CD4-positive, CD25-positive, alpha-beta regulatory T cell (primary cell): Measurements from ENCODE around the gene DNAJA3. TPM values are rescaled to one million over a fixed set of nuclear protein-coding genes. Genes with fewer than 3 reads are reported as not detected.

ENCODE experiments used
- ATAC-seq, 2 donors: fragments of 150-1000 bp; cut with Tn5 transposase; one replicate each; pipeline ENCODE4 v1.10.0; 2021; ENCODE audit warnings: low read depth in 2 of 2, moderate number of reproducible peaks in 2 of 2, moderate library complexity in 1 of 2
- DNase-seq, 3 donors: peaks; one replicate each; pipeline versions ENCODE4 v3.0.0 to v3.0.0-alpha.2; 2012 to 2022; ENCODE audit warnings: mixed read lengths in 1 of 3
- H3K27ac ChIP-seq: one replicate; pipeline ENCODE4 v1.7.0; 2013; ENCODE audit warnings: mild to moderate bottlenecking, low read length; ENCODE audit not compliant: insufficient read depth, poor library complexity, severe bottlenecking
- H3K27me3 ChIP-seq: one replicate; pipeline ENCODE4 v1.7.0; 2013; ENCODE audit warnings: low read length; ENCODE audit not compliant: control insufficient read depth, insufficient read depth
- H3K36me3 ChIP-seq: one replicate; pipeline ENCODE4 v1.7.0; 2013; ENCODE audit warnings: mild to moderate bottlenecking, low read length, moderate library complexity; ENCODE audit not compliant: control insufficient read depth, insufficient read depth
- H3K4me1 ChIP-seq: 2 replicates; pipeline ENCODE4 v1.7.0; 2013; ENCODE audit warnings: mild to moderate bottlenecking, low read length; ENCODE audit not compliant: insufficient read depth, control insufficient read depth, poor library complexity, severe bottlenecking
- H3K4me3 ChIP-seq: one replicate; pipeline ENCODE4 v1.7.0; 2013; ENCODE audit warnings: low read depth, mild to moderate bottlenecking, low read length, moderate library complexity
- H3K9me3 ChIP-seq, 2 experiments: 1 replicate in 1 of 2; 2 replicates in 1 of 2; pipeline ENCODE4 v1.7.0; 2013; ENCODE audit warnings: low read length in 2 of 2, mild to moderate bottlenecking in 1 of 2, moderate library complexity in 1 of 2; ENCODE audit not compliant: control insufficient read depth in 2 of 2
- H3K27ac Mint-ChIP-seq, 3 donors: one replicate each; pipeline ENCODE4 v1.8.0; 2020 to 2022; ENCODE audit warnings: mild to moderate bottlenecking in 3 of 3, mixed read lengths in 3 of 3, moderate library complexity in 2 of 3
- H3K27me3 Mint-ChIP-seq: one replicate; pipeline ENCODE4 v1.8.0; 2022; ENCODE audit warnings: mild to moderate bottlenecking, mixed read lengths
- H3K36me3 Mint-ChIP-seq: one replicate; pipeline ENCODE4 v1.8.0; 2020; ENCODE audit warnings: mixed read lengths
- H3K4me1 Mint-ChIP-seq, 4 donors: one replicate each; pipeline ENCODE4 v1.8.0; 2020 to 2022; ENCODE audit warnings: mixed read lengths in 4 of 4, mild to moderate bottlenecking in 1 of 4
- H3K4me3 Mint-ChIP-seq, 4 donors: one replicate each; pipeline ENCODE4 v1.8.0; 2020 to 2022; ENCODE audit warnings: mild to moderate bottlenecking in 4 of 4, mixed read lengths in 4 of 4, moderate library complexity in 3 of 4
- H3K9me3 Mint-ChIP-seq, 7 donors: one replicate each; pipeline ENCODE4 v1.8.0; 2020 to 2022; ENCODE audit warnings: mixed read lengths in 7 of 7, mild to moderate bottlenecking in 3 of 7, moderate library complexity in 2 of 7
- polyA plus RNA-seq, 4 donors: library from polyadenylated mRNA; unstranded; fragments of 300-500 nt; fragmentation: Illumina TruSeq; gene quantifications; one replicate each; pipeline ENCODE4 v1.2.3, GENCODE V29; 2021
- total RNA-seq: library from RNA; stranded (reverse); gene quantifications from one replicate; pipeline ENCODE4 v1.2.3, GENCODE V29; 2022

The DNAJA3 gene
- total and polyA plus RNA-seq, 5 donors from 2014 or later: 27.0 to 49.7 (median 38.1) TPM

DNA sequence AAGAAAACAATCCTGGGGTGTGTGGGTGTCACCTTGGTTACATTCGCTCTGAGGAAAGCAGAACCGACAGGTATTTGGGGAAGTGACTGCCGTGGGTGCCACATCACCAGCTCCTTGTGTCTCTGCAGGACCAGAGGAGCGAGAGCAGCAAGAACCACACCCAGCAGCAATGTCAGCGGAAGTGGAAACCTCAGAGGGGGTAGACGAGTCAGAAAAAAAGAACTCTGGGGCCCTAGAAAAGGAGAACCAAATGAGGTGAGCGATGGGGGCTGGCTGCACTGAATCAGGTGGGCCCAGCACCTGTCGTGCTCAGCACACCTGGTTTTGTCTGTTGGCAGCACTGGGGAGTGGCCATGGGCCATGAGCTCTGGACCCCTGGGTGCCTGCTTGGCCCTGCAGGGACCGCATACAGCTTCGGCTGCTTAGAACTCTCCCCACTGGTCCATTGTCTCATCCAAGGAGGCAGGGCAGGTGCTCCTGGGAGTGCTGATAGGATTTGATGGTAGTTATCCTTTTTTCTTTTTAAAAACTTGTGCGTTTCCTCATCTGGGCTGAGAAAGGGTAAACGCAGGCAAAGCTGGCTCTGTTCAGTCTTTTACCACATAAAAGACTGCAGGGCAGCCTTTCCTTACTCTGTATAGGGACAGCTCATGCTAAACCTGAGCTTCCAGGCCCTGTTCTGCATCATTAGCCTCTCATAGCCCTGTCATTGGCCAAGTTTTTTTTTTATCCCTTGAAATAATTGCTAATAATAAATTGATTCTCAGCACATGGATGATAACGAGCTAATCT is 79.9 kb downstream of the DNAJA3 start:
- Mint-ChIP-seq H3K36me3 (peaks cover 14% of the 10 kb centered on the region), H3K4me1 (peaks cover 30 to 75% (median 53%) of the 10 kb centered on the region in 4 donors), H3K4me3 (peak overlapping the region; percentile 74 to 86 (median 84)), H3K9me3 (peaks cover 0 to 3% (median 0%) of the 10 kb centered on the region in 7 donors), H3K27me3 (no peaks in the 10 kb centered on the region), H3K27ac (peak overlapping the region; percentile 97 to 100 (median 100))
- ATAC-seq (peak; percentile 92 to 94), DNase-seq (peak; percentile 61 to 94 (median 85))
- Histone ChIP-seq H3K27ac (peak overlapping the region; percentile 90), H3K4me3 (peak overlapping the region; percentile 56), H3K27me3 (no peaks in the 10 kb centered on the region), H3K36me3 (peaks cover 35% of the 10 kb centered on the region), H3K4me1 (peaks cover 64% of the 10 kb centered on the region), H3K9me3 (no peaks in the 10 kb centered on the region)

Other genes with a start within 250 kb of the DNAJA3 start
- not detected for gene SRL, start 183.8 kb upstream of the DNAJA3 start, total RNA-seq
- not detected for gene SRL, start 183.8 kb upstream of the DNAJA3 start, polyA plus RNA-seq
- 11.2 TPM for gene TFAP4, start 152.8 kb upstream of the DNAJA3 start, total RNA-seq
- 1 to 10 TPM in 2 of 4 donors, under 1 TPM in 2; 0.64 to 1.3 (median 1.0) TPM for gene TFAP4, start 152.8 kb upstream of the DNAJA3 start, polyA plus RNA-seq
- not detected for gene GLIS2, start 109.8 kb upstream of the DNAJA3 start, total RNA-seq
- under 1 TPM in 1 of 4 donors, not detected in 3; 0.03 TPM for gene GLIS2, start 109.8 kb upstream of the DNAJA3 start, polyA plus RNA-seq
- gene PAM16, start 74.5 kb upstream of the DNAJA3 start, total RNA-seq: 39.6 TPM
- gene PAM16, start 74.5 kb upstream of the DNAJA3 start, polyA plus RNA-seq: 10 to 100 TPM; 26.2 to 44.9 (median 40.1) TPM
- 0.57 TPM for gene VASN, start 54.0 kb upstream of the DNAJA3 start, total RNA-seq
- under 1 TPM in 1 of 4 donors, not detected in 3; 0.14 TPM for gene VASN, start 54.0 kb upstream of the DNAJA3 start, polyA plus RNA-seq
- 718 TPM for gene CORO7, start 9.3 kb upstream of the DNAJA3 start, total RNA-seq
- gene CORO7, start 9.3 kb upstream of the DNAJA3 start, polyA plus RNA-seq: 10 to 100 TPM; 52.5 to 69.3 (median 59.4) TPM
- 40.7 TPM for gene NMRAL1, start 48.8 kb downstream of the DNAJA3 start, total RNA-seq
- 10 to 100 TPM; 45.6 to 61.7 (median 51.6) TPM for gene NMRAL1, start 48.8 kb downstream of the DNAJA3 start, polyA plus RNA-seq
- gene HMOX2, start 50.5 kb downstream of the DNAJA3 start, total RNA-seq: 41.2 TPM
- gene HMOX2, start 50.5 kb downstream of the DNAJA3 start, polyA plus RNA-seq: 100 to 1,000 TPM; 104 to 145 (median 126) TPM
- gene CDIP1, start 112.9 kb downstream of the DNAJA3 start, total RNA-seq: 29.8 TPM
- 10 to 100 TPM; 16.4 to 29.6 (median 20.8) TPM for gene CDIP1, start 112.9 kb downstream of the DNAJA3 start, polyA plus RNA-seq
- gene C16orf96, start 130.5 kb downstream of the DNAJA3 start, total RNA-seq: 0.17 TPM
- not detected for gene C16orf96, start 130.5 kb downstream of the DNAJA3 start, polyA plus RNA-seq
- 53.7 TPM for gene UBALD1, start 189.0 kb downstream of the DNAJA3 start, total RNA-seq
- gene UBALD1, start 189.0 kb downstream of the DNAJA3 start, polyA plus RNA-seq: 1 to 10 TPM; 5.1 to 7.3 (median 5.4) TPM
- 78.2 TPM for gene MGRN1, start 199.0 kb downstream of the DNAJA3 start, total RNA-seq
- 1 to 10 TPM; 2.5 to 4.7 (median 4.4) TPM for gene MGRN1, start 199.0 kb downstream of the DNAJA3 start, polyA plus RNA-seq